Neural progenitor cell (in vitro differentiated cells): ENCODE measurements around the gene SLF2.

Experiments used
- EZH2 ChIP-seq: fragments of 200-600 bp; sonication (generic); IDR thresholded peaks from 2 replicates; pipeline ENCODE4 v1.6.1; 2017; ENCODE audit warnings: antibody characterized with exemption, mild to moderate bottlenecking, moderate library complexity
- TF ChIP-seq, protein P1 (sequence below): fragments of 200-600 bp; sonication (generic); IDR thresholded peaks from 2 replicates; pipeline ENCODE4 v1.5.1; 2017; ENCODE audit warnings: antibody characterized with exemption, mild to moderate bottlenecking

DNA sequence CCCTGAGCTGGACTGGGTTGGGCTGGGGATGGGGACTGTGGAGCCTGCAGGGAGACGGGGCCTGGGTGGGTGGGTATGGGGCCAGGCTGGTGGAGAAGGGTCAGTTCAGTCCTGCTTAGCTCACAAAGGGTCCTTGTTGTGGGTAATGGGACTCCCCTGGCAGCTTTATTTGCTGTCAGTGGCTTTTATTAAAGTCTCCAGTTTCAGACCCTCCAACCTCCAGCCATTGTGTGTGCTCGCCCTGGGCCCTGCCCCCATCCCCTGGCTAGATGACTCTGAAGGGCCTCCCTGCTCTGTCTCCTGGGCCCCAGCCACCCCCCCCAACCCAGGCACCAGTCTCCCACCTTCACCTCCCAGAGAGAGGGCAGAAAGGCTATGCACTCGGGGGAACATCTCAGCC, 44.4 kb upstream of the SLF2 start:
- no peak for TF ChIP-seq EZH2
- TF ChIP-seq, protein P1, sequence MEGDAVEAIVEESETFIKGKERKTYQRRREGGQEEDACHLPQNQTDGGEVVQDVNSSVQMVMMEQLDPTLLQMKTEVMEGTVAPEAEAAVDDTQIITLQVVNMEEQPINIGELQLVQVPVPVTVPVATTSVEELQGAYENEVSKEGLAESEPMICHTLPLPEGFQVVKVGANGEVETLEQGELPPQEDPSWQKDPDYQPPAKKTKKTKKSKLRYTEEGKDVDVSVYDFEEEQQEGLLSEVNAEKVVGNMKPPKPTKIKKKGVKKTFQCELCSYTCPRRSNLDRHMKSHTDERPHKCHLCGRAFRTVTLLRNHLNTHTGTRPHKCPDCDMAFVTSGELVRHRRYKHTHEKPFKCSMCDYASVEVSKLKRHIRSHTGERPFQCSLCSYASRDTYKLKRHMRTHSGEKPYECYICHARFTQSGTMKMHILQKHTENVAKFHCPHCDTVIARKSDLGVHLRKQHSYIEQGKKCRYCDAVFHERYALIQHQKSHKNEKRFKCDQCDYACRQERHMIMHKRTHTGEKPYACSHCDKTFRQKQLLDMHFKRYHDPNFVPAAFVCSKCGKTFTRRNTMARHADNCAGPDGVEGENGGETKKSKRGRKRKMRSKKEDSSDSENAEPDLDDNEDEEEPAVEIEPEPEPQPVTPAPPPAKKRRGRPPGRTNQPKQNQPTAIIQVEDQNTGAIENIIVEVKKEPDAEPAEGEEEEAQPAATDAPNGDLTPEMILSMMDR = no peak
